IMR-90 (cell line): ENCODE measurements around the gene SREK1. TPM values are rescaled to one million over a fixed set of nuclear protein-coding genes. Genes with fewer than 3 reads are reported as not detected.

Experiments used
- ATAC-seq: fragments of 200-7000 bp; cut with Tn5 transposase; 2 replicates; pipeline ENCODE4 v1.9.1; 2020; ENCODE audit warnings: low read depth, mild to moderate bottlenecking, moderate library complexity
- BruUV-seq: library from RNA; stranded (reverse); fragments of 400-500 nt; replicated peaks from 2 replicates; lab custom pipeline; 2021; lab: Mats Ljungman, UMichigan
- CTCF ChIA-PET: fragments of 300-600 bp; formaldehyde crosslinking; extraction: SDS; loops from one replicate; lab custom pipeline; 2021; ENCODE audit warnings: antibody characterized with exemption; lab: Yijun Ruan, JAX
- POLR2A ChIA-PET: fragments of 300-600 bp; sonication (Branson Sonifier 250); formaldehyde crosslinking; loops from one replicate; lab custom pipeline; 2022; ENCODE audit warnings: antibody characterized with exemption; ENCODE audit not compliant: unreplicated experiment; lab: Charles Lee
- DNase-seq: peaks from one replicate; pipeline ENCODE4 v3.0.0; 2013
- H2AFZ ChIP-seq: replicated peaks from 2 replicates; pipeline ENCODE3; 2013; ENCODE audit warnings: low read length, mild to moderate bottlenecking; ENCODE audit not compliant: poor library complexity
- H2AK5ac ChIP-seq: 2 replicates; pipeline ENCODE4 v1.6.1; 2013; ENCODE audit warnings: low read depth, low read length, inconsistent platforms
- H2AK9ac ChIP-seq: replicated peaks from 2 replicates; pipeline ENCODE3; 2013; ENCODE audit warnings: mild to moderate bottlenecking, low read depth, low read length, moderate library complexity; ENCODE audit not compliant: poor library complexity
- H2BK120ac ChIP-seq: 2 replicates; pipeline ENCODE4 v1.6.1; 2013; ENCODE audit warnings: low read depth, low read length, inconsistent platforms
- H2BK15ac ChIP-seq: 3 replicates; pipeline ENCODE4 v1.6.1; 2013; ENCODE audit warnings: low read depth, low read length, inconsistent platforms
- H2BK20ac ChIP-seq: 2 replicates; pipeline ENCODE4 v1.6.1; 2013; ENCODE audit warnings: low read depth, mild to moderate bottlenecking, inconsistent platforms, low read length, moderate library complexity
- H2BK5ac ChIP-seq: 2 replicates; pipeline ENCODE4 v1.6.1; 2013; ENCODE audit warnings: mild to moderate bottlenecking, low read depth, low read length, inconsistent platforms; ENCODE audit not compliant: poor library complexity, severe bottlenecking
- H3K14ac ChIP-seq: replicated peaks from 2 replicates; pipeline ENCODE4 v1.6.1; 2013; ENCODE audit warnings: low read depth, low read length, inconsistent platforms
- H3K18ac ChIP-seq: 2 replicates; pipeline ENCODE4 v1.6.1; 2013; ENCODE audit warnings: low read depth, low read length, control low read depth
- H3K23ac ChIP-seq: 2 replicates; pipeline ENCODE4 v1.6.1; 2013; ENCODE audit warnings: low read depth, low read length, inconsistent platforms
- H3K27ac ChIP-seq: 2 replicates; pipeline ENCODE4 v1.5.1; 2013; ENCODE audit warnings: mild to moderate bottlenecking, control low read depth, low read length; ENCODE audit not compliant: insufficient read depth
- H3K27me3 ChIP-seq: 2 replicates; pipeline ENCODE4 v1.6.1; 2013; ENCODE audit warnings: low read length; ENCODE audit not compliant: control insufficient read depth, insufficient read depth
- H3K36me3 ChIP-seq: 2 replicates; pipeline ENCODE4 v1.6.1; 2013; ENCODE audit warnings: low read length, mixed read lengths; ENCODE audit not compliant: control insufficient read depth, insufficient read depth
- H3K4ac ChIP-seq: 2 replicates; pipeline ENCODE4 v1.6.1; 2013; ENCODE audit warnings: low read depth, low read length, inconsistent platforms
- H3K4me1 ChIP-seq: 2 replicates; pipeline ENCODE4 v1.6.1; 2013; ENCODE audit warnings: low read length, mixed read lengths; ENCODE audit not compliant: control insufficient read depth, insufficient read depth
- H3K4me2 ChIP-seq: 2 replicates; pipeline ENCODE4 v1.6.1; 2013; ENCODE audit warnings: low read depth, mild to moderate bottlenecking, control low read depth, low read length, moderate library complexity
- H3K4me3 ChIP-seq: 2 replicates; pipeline ENCODE4 v1.5.1; 2013; ENCODE audit warnings: low read depth, mild to moderate bottlenecking, control low read depth, low read length, moderate library complexity; ENCODE audit not compliant: insufficient read depth
- H3K56ac ChIP-seq: 2 replicates; pipeline ENCODE4 v1.6.1; 2013; ENCODE audit warnings: low read length, inconsistent platforms; ENCODE audit not compliant: insufficient read depth; ENCODE audit errors: extremely low read depth
- H3K79me1 ChIP-seq, 2 experiments: 2 replicates each; pipeline ENCODE4 v1.6.1; 2013; ENCODE audit warnings: low read length in 2 of 2, inconsistent platforms in 1 of 2, low read depth in 1 of 2
- H3K9ac ChIP-seq: 2 replicates; pipeline ENCODE4 v1.6.1; 2013; ENCODE audit warnings: low read depth, low read length, control low read depth
- H3K9me1 ChIP-seq: 2 replicates; pipeline ENCODE4 v1.6.1; 2013; ENCODE audit warnings: low read length, inconsistent platforms; ENCODE audit not compliant: insufficient read depth
- H3K9me3 ChIP-seq: 2 replicates; pipeline ENCODE4 v1.6.1; 2013; ENCODE audit warnings: low read length; ENCODE audit not compliant: control insufficient read depth, insufficient read depth
- H4K20me1 ChIP-seq: 2 replicates; pipeline ENCODE4 v1.6.1; 2013; ENCODE audit warnings: low read length, inconsistent platforms; ENCODE audit not compliant: insufficient read depth
- H4K5ac ChIP-seq: 2 replicates; pipeline ENCODE4 v1.6.1; 2013; ENCODE audit warnings: mild to moderate bottlenecking, low read depth, low read length, control low read depth
- H4K8ac ChIP-seq, 2 experiments: 2 replicates each; pipeline ENCODE4 v1.6.1; 2013; ENCODE audit warnings: low read depth in 2 of 2, low read length in 2 of 2, control low read depth in 1 of 2, inconsistent platforms in 1 of 2
- H4K91ac ChIP-seq: 2 replicates; pipeline ENCODE4 v1.6.1; 2013; ENCODE audit warnings: low read depth, low read length, inconsistent platforms; ENCODE audit not compliant: insufficient read depth
- BHLHE40 ChIP-seq: fragments of 150-350 bp; IDR thresholded peaks from 2 replicates; pipeline ENCODE4 v1.6.1; 2016; ENCODE audit warnings: mild to moderate bottlenecking, low read depth, low read length
- CHD1 ChIP-seq: IDR thresholded peaks from 2 replicates; pipeline ENCODE4 v1.6.1; 2012; ENCODE audit warnings: low read depth, low read length, improper control_type of control experiment
- CTCF ChIP-seq: conservative IDR thresholded peaks from 2 replicates; pipeline ENCODE4 v1.5.1; 2012; ENCODE audit warnings: mild to moderate bottlenecking, low read depth, low read length, improper control_type of control experiment
- ELK1 ChIP-seq: fragments of 150-350 bp; IDR thresholded peaks from 2 replicates; pipeline ENCODE4 v1.6.1; 2016; ENCODE audit warnings: low read depth, mild to moderate bottlenecking, low read length, moderate library complexity, borderline replicate concordance
- MAFK ChIP-seq: IDR thresholded peaks from 2 replicates; pipeline ENCODE4 v1.6.1; 2012; ENCODE audit warnings: low read depth, low read length, improper control_type of control experiment
- MAZ ChIP-seq: IDR thresholded peaks from 2 replicates; pipeline ENCODE4 v1.6.1; 2012; ENCODE audit warnings: low read depth, mild to moderate bottlenecking, low read length, improper control_type of control experiment, moderate library complexity, borderline replicate concordance
- MXI1 ChIP-seq: IDR thresholded peaks from 2 replicates; pipeline ENCODE4 v1.6.1; 2012; ENCODE audit warnings: low read depth, mild to moderate bottlenecking, low read length, moderate library complexity, borderline replicate concordance
- NFE2L2 ChIP-seq: fragments of 150-350 bp; IDR thresholded peaks from 2 replicates; pipeline ENCODE4 v1.6.1; 2016; ENCODE audit warnings: low read depth, mild to moderate bottlenecking, low read length
- RAD21 ChIP-seq: IDR thresholded peaks from 2 replicates; pipeline ENCODE4 v1.6.1; 2012; ENCODE audit warnings: low read length, improper control_type of control experiment
- RCOR1 ChIP-seq: IDR thresholded peaks from 2 replicates; pipeline ENCODE4 v1.6.1; 2012; ENCODE audit warnings: mild to moderate bottlenecking, low read length, improper control_type of control experiment; ENCODE audit not compliant: insufficient replicate concordance
- RFX5 ChIP-seq: IDR thresholded peaks from 2 replicates; pipeline ENCODE4 v1.8.0; 2012; ENCODE audit warnings: low read depth, mild to moderate bottlenecking, low read length, moderate library complexity
- WGBS, 2 experiments: methylation state at CpG; one replicate each; pipeline versions ENCODE4 v1.1.5 to v1.1.7; 2013; ENCODE audit warnings: missing lambda C conversion rate in 2 of 2; ENCODE audit not compliant: insufficient read length in 1 of 2; ENCODE audit errors: extremely low coverage in 2 of 2; 5-methylcytosine and 5-hydroxymethylcytosine counted together
- dilution Hi-C: fragments of 300-500 bp; cut with HindIII; formaldehyde crosslinking; loops from one replicate; pipeline ENCODE4 v1.14.3; 2018; ENCODE audit warnings: low sequenced_read_pairs; ENCODE audit not compliant: unreplicated experiment
- in situ Hi-C: fragments of 300-500 bp; cut with MboI; formaldehyde crosslinking; loops from 3 replicates; pipeline ENCODE4 v1.14.3; 2019; ENCODE audit warnings: low sequenced_read_pairs, inconsistent platforms, mixed read lengths
- intact Hi-C: fragments of 100-400 bp; cut with micrococcal nuclease; formaldehyde crosslinking; loops from 2 replicates; pipeline ENCODE4 v1.10.0; 2022
- polyA plus RNA-seq, 3 experiments: library from polyadenylated mRNA; depleted of rRNA; stranded (reverse); fragments of >200 nt; gene quantifications; 2 replicates each; pipeline ENCODE4 v1.2.3, GENCODE V29; 2012; ENCODE audit warnings: low replicate concordance in 1 of 3
- total RNA-seq: library from RNA; depleted of rRNA; stranded (reverse); fragments of >200 nt; gene quantifications from 2 replicates; pipeline ENCODE4 v1.2.3, GENCODE V29; 2012

The SREK1 gene
- total and polyA plus RNA-seq, 2 of the 4 experiments (the other 2 are of a cell fraction), result 23.0 to 36.2 TPM

DNA sequence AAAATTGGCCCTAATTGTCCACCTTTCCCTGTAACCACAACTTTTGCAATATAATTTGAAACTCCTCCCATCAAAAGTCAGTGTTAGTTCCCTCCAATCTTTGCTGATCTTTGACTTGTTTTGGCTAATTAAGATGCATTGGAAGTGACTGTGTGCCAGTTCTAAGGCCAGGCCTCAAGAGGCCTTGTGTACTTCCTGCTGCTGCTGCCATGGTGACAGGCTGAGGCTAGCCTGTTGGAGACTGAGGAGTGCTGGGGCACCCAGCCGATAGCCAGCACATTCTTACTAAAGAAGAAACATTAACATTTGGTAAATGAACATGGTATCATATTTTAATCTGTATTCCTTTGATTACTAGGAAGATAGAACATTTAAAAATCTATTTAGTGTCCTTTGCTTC lies 86.5 kb downstream of the SREK1 start:
- Histone ChIP-seq H3K56ac (no peak overlapping the region), H2AK9ac (no peak overlapping the region), H3K27ac (no peak overlapping the region), H3K4me3 (no peak overlapping the region), H3K9ac (no peak overlapping the region), H3K4me1 (no peaks in the 10 kb centered on the region), H4K91ac (no peak overlapping the region), H3K4me2 (no peak overlapping the region), H2AFZ (no peak overlapping the region), H2BK120ac (no peak overlapping the region), H3K9me1 (0 out of 2 replicates have a peak, but pooled peaks cover 6% of the 10 kb centered on the region), H2AK5ac (no peak overlapping the region), H3K18ac (no peak overlapping the region), H2BK20ac (no peak overlapping the region), H3K27me3 (no peaks in the 10 kb centered on the region; the same call in none of the 2 replicates), H4K20me1 (no peaks in the 10 kb centered on the region), H2BK5ac (no peak overlapping the region), H4K5ac (no peak overlapping the region), H3K23ac (no peak overlapping the region), H2BK15ac (no peak overlapping the region), H3K36me3 (no peaks in the 10 kb centered on the region), H3K4ac (no peak overlapping the region), H4K8ac (no peak overlapping the region), H3K14ac (no peak overlapping the region), H3K9me3 (peaks cover 3% of the 10 kb centered on the region), H3K79me1 (no peaks in the 10 kb centered on the region)
- TF ChIP-seq MAZ (no peak), RFX5 (no peak), RAD21 (no peak), BHLHE40 (no peak), MAFK (no peak), ELK1 (no peak), CHD1 (no peak), NFE2L2 (no peak), CTCF (no peak), RCOR1 (no peak), MXI1 (no peak)
- no CpG with 5 or more reads among the region's 1 CpG for WGBS, 2 experiments
- in situ Hi-C loops, result no loop called here
- dilution Hi-C loops, result no loop called here
- ATAC-seq, result no peak
- intact Hi-C loops, result no loop called here
- no peak for DNase-seq
- ChIA-PET POLR2A (no interaction called here), CTCF (interaction anchor here (0.6 kb wide), 1 partner anchor 1398 kb away, joined by 5 read pairs; no protein-coding TSS in a partner anchor)
- BruUV-seq, result no TSS peak
